Loucy (cell line): ENCODE results near the gene STXBP6.

Source experiments
- EZH2phosphoT487 ChIP-seq: fragments of 200-600 bp; IDR thresholded peaks from 2 replicates; pipeline ENCODE4 v1.6.1; 2018; ENCODE audit warnings: antibody characterized with exemption, mild to moderate bottlenecking, moderate library complexity, borderline replicate concordance
- TF ChIP-seq, protein P1 (sequence below): fragments of 200-600 bp; sonication (generic); conservative IDR thresholded peaks from 2 replicates; pipeline ENCODE4 v1.5.1; 2014; ENCODE audit warnings: mild to moderate bottlenecking, antibody characterized with exemption, low read length

- TF ChIP-seq, protein P1, sequence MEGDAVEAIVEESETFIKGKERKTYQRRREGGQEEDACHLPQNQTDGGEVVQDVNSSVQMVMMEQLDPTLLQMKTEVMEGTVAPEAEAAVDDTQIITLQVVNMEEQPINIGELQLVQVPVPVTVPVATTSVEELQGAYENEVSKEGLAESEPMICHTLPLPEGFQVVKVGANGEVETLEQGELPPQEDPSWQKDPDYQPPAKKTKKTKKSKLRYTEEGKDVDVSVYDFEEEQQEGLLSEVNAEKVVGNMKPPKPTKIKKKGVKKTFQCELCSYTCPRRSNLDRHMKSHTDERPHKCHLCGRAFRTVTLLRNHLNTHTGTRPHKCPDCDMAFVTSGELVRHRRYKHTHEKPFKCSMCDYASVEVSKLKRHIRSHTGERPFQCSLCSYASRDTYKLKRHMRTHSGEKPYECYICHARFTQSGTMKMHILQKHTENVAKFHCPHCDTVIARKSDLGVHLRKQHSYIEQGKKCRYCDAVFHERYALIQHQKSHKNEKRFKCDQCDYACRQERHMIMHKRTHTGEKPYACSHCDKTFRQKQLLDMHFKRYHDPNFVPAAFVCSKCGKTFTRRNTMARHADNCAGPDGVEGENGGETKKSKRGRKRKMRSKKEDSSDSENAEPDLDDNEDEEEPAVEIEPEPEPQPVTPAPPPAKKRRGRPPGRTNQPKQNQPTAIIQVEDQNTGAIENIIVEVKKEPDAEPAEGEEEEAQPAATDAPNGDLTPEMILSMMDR: no peak
- no peak for TF ChIP-seq EZH2phosphoT487
Observed at GRCh38 chr14:25048170-25049016, 1.6 kb downstream of the STXBP6 start.
